ENCODE results near the gene USP2.
A peak's percentile ranks its signal among the peaks of the same experiment; 100 is the strongest.

Gene USP2

GRCh38 chr11:119337581-119338317 is 43.7 kb downstream of the USP2 start:
- TF ChIP-seq CTCF (IDR thresholded peaks at IDR 0.05; ENCODE audit: low read length, missing control alignments) = no peak
- DNase-seq (ENCODE audit: low read depth) = peak; percentile 50
- peak overlapping the region; percentile 67 for H3K4me3 ChIP-seq (replicated peaks; ENCODE audit: low read depth, low read length)

GRCh38 chr11:119336744-119337469 is 44.6 kb downstream of the USP2 start:
- no peak for TF ChIP-seq CTCF (IDR thresholded peaks at IDR 0.05; ENCODE audit: low read length, missing control alignments)
- no peak for DNase-seq (ENCODE audit: low read depth)
- H3K4me3 ChIP-seq (replicated peaks; ENCODE audit: low read depth, low read length) = no peak overlapping the region

GRCh38 chr11:119335655-119336543 is 45.6 kb downstream of the USP2 start:
- peak overlapping the region; percentile 94 for H3K4me3 ChIP-seq (replicated peaks; ENCODE audit: low read depth, low read length)
- no peak for TF ChIP-seq CTCF (IDR thresholded peaks at IDR 0.05; ENCODE audit: low read length, missing control alignments)
- DNase-seq (ENCODE audit: low read depth) = no peak

- no peak for TF ChIP-seq CTCF (IDR thresholded peaks at IDR 0.05; ENCODE audit: low read length, missing control alignments)
- no peak for DNase-seq (ENCODE audit: low read depth)
- peak overlapping the region; percentile 94 for H3K4me3 ChIP-seq (replicated peaks; ENCODE audit: low read depth, low read length)
These were observed 46.3 kb downstream of the USP2 start for GRCh38 chr11:119335091-119335654.

GRCh38 chr11:119334174-119334930 is 47.1 kb downstream of the USP2 start, which contains the start of gene RNF26:
Gene RNF26 (plus strand): TSS chr11:119334527. CDS start chr11:119335123, 596 bp downstream.
- peak within 1 kb of the TSS; percentile 94 for H3K4me3 ChIP-seq (replicated peaks; ENCODE audit: low read depth, low read length)
- DNase-seq (ENCODE audit: low read depth) = peak; percentile 99
- TF ChIP-seq CTCF (IDR thresholded peaks at IDR 0.05; ENCODE audit: low read length, missing control alignments) = no peak
